ENCODE measurements around the gene NDUFC1. TPM values are rescaled to one million over a fixed set of nuclear protein-coding genes. Genes with fewer than 3 reads are reported as not detected.
A peak's percentile ranks its signal among the peaks of the same experiment; 100 is the strongest.

Gene NDUFC1
- polyA plus RNA-seq, 3 donors = 24.7 to 134 (median 123) TPM

GRCh38 chr4:139278485-139278884 is 23.8 kb downstream of the NDUFC1 start:
- no peak for DNase-seq
- no peak overlapping the region for H3K27ac ChIP-seq (ENCODE audit: low read depth in 1 of 2, low read length in 2 of 2)
- peaks cover 23% of the 10 kb centered on the region for H3K4me1 Mint-ChIP-seq
- no CpG with 5 or more reads among the region's 16 CpGs for WGBS (ENCODE audit: insufficient coverage)
- H3K27me3 ChIP-seq (ENCODE audit: control insufficient read depth in 2 of 2, insufficient read depth in 2 of 2, low read length in 2 of 2) = peaks cover 59 to 73% of the 10 kb centered on the region in 2 donors
- no peaks in the 10 kb centered on the region for H3K79me2 ChIP-seq (ENCODE audit: insufficient read depth, low read length)
- peaks cover 0 to 9% (median 0%) of the 10 kb centered on the region in 7 donors for H3K9me3 Mint-ChIP-seq
- no peaks in the 10 kb centered on the region for H4K20me1 ChIP-seq (ENCODE audit: insufficient read depth, low read length)
- H3K4me1 ChIP-seq (ENCODE audit: control insufficient read depth in 1 of 2, insufficient read depth in 2 of 2, low read length in 2 of 2) = peaks cover 18 to 23% of the 10 kb centered on the region in 2 donors
- intact Hi-C loops (cut with micrococcal nuclease) = no loop called here
- peaks cover 0 to 8% of the 10 kb centered on the region in 2 donors for H3K36me3 Mint-ChIP-seq
- no peaks in the 10 kb centered on the region for H3K36me3 ChIP-seq (replicated peaks in 1 of 2; ENCODE audit: control insufficient read depth in 1 of 2, insufficient read depth in 2 of 2, low read length in 2 of 2)
- no peak overlapping the region for H3K9ac ChIP-seq (ENCODE audit: insufficient read depth, low read length, poor library complexity, severe bottlenecking)
- no peak overlapping the region for H2AFZ ChIP-seq (ENCODE audit: insufficient read depth, low read depth, low read length, poor library complexity, severe bottlenecking)
- peaks cover 57 to 68% (median 65%) of the 10 kb centered on the region in 3 donors for H3K27me3 Mint-ChIP-seq (ENCODE audit: low read depth in 3 of 3)
- H3K4me3 Mint-ChIP-seq = peak overlapping the region; percentile 75 to 89
- peak overlapping the region in 2 of 3 experiments; percentile 5 to 75 for H3K4me3 ChIP-seq (replicated peaks in 1 of 3; ENCODE audit: low read depth in 2 of 3, low read length in 3 of 3)
- peaks cover 0 to 8% of the 10 kb centered on the region in 2 donors for H3K9me3 ChIP-seq (replicated peaks in 1 of 2; ENCODE audit: control insufficient read depth in 1 of 2, insufficient read depth in 1 of 2, low read length in 2 of 2)
- no peak for TF ChIP-seq CTCF (IDR thresholded peaks at IDR 0.05)
- H3K4me2 ChIP-seq (replicated peaks; ENCODE audit: extremely low read depth, low read length, poor library complexity, severe bottlenecking) = peak overlapping the region; percentile 86
- no peak overlapping the region for H3K27ac Mint-ChIP-seq

GRCh38 chr4:139275281-139275735 is 27.0 kb downstream of the NDUFC1 start:
- H3K79me2 ChIP-seq (ENCODE audit: insufficient read depth, low read length) = no peaks in the 10 kb centered on the region
- Mint-ChIP-seq H3K4me3 (peak overlapping the region in 1 of 2 donors; percentile 30), H3K36me3 (peaks cover 0 to 5% of the 10 kb centered on the region in 2 donors), H3K27me3 (ENCODE audit: low read depth in 3 of 3) (peaks cover 38 to 44% (median 43%) of the 10 kb centered on the region in 3 donors), H3K9me3 (peaks cover 0 to 6% (median 0%) of the 10 kb centered on the region in 7 donors), H3K4me1 (peaks cover 22% of the 10 kb centered on the region), H3K27ac (no peak overlapping the region)
- WGBS (ENCODE audit: insufficient coverage) = no CpG with 5 or more reads among the region's 4 CpGs
- no peak for TF ChIP-seq CTCF (IDR thresholded peaks at IDR 0.05)
- intact Hi-C loops (cut with micrococcal nuclease) = no loop called here
- DNase-seq = no peak
- no peaks in the 10 kb centered on the region for H4K20me1 ChIP-seq (ENCODE audit: insufficient read depth, low read length)
- no peaks in the 10 kb centered on the region for H3K36me3 ChIP-seq (replicated peaks in 1 of 2; ENCODE audit: control insufficient read depth in 1 of 2, insufficient read depth in 2 of 2, low read length in 2 of 2)
- peaks cover 0 to 8% of the 10 kb centered on the region in 2 donors for H3K9me3 ChIP-seq (replicated peaks in 1 of 2; ENCODE audit: control insufficient read depth in 1 of 2, insufficient read depth in 1 of 2, low read length in 2 of 2)
- H3K4me1 ChIP-seq (ENCODE audit: control insufficient read depth in 1 of 2, insufficient read depth in 2 of 2, low read length in 2 of 2) = peaks cover 18 to 22% of the 10 kb centered on the region in 2 donors
- no peak overlapping the region for H3K4me3 ChIP-seq (replicated peaks in 1 of 3; ENCODE audit: low read depth in 2 of 3, low read length in 3 of 3)
- no peak overlapping the region for H3K9ac ChIP-seq (ENCODE audit: insufficient read depth, low read length, poor library complexity, severe bottlenecking)
- H3K27me3 ChIP-seq (ENCODE audit: control insufficient read depth in 2 of 2, insufficient read depth in 2 of 2, low read length in 2 of 2) = peaks cover 44 to 53% of the 10 kb centered on the region in 2 donors
- no peak overlapping the region for H3K27ac ChIP-seq (ENCODE audit: low read depth in 1 of 2, low read length in 2 of 2)
- H3K4me2 ChIP-seq (replicated peaks; ENCODE audit: extremely low read depth, low read length, poor library complexity, severe bottlenecking) = no peak overlapping the region
- H2AFZ ChIP-seq (ENCODE audit: insufficient read depth, low read depth, low read length, poor library complexity, severe bottlenecking) = no peak overlapping the region

All from CD14-positive monocyte (primary cell).